GM12891 (cell line): ENCODE data around the gene FARS2.

Experiments used
- PAX5 ChIP-seq: IDR thresholded peaks from 2 replicates; pipeline ENCODE4 v1.6.1; 2011; ENCODE audit warnings: low read length, moderate library complexity, mild to moderate bottlenecking; ENCODE audit not compliant: insufficient read depth, severe bottlenecking
- POLR2A ChIP-seq: IDR thresholded peaks from 2 replicates; pipeline ENCODE4 v1.6.1; 2011; ENCODE audit warnings: low read depth, low read length, control low read depth
- POLR2AphosphoS5 ChIP-seq: IDR thresholded peaks from 2 replicates; pipeline ENCODE4 v1.6.1; 2011; ENCODE audit warnings: low read depth, low read length, control low read depth
- POU2F2 ChIP-seq: IDR thresholded peaks from 2 replicates; pipeline ENCODE4 v1.6.1; 2011; ENCODE audit warnings: low read depth, mild to moderate bottlenecking, control low read depth, low read length, moderate library complexity
- SPI1 ChIP-seq: IDR thresholded peaks from 2 replicates; pipeline ENCODE4 v1.6.1; 2011; ENCODE audit warnings: low read depth, low read length, control low read depth
- TAF1 ChIP-seq: IDR thresholded peaks from 2 replicates; pipeline ENCODE4 v1.6.1; 2011; ENCODE audit warnings: low read depth, low read length, control low read depth

DNA sequence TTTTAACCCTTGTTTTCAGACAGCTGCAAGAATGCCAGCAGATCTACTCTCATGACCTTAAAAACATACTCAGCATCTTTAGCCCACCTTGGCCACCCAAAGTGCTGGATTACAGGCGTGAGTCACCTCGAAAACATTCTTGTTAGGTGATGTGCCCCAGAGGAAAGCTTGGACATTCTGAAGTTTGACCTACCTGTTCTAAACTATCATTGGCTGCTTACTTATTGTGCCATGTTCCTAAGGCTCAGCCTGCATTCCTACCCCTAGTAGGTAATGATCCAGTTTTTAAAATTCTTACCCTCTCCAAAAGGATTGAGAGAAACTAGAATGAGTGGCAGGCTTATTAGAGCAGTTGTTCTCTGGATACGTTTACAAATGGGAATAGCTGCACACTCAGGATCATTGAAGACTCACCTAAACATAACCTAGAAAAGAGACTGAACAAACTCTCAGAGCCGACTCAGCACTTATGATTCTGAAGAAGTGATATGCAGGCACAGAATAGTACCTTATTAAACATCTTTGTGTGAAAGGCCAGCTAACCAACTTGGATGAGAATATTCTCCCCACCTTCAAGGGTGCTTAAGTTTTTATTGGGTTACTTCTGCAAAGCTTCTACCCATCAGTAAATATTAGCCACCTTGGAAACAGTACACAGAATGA, 383.3 kb downstream of the FARS2 start:
- no peak for TF ChIP-seq TAF1
- no peak for TF ChIP-seq SPI1
- TF ChIP-seq POLR2A: no peak
- no peak for TF ChIP-seq POLR2AphosphoS5
- TF ChIP-seq POU2F2: no peak
- no peak for TF ChIP-seq PAX5
